CD14-positive monocyte (primary cell): ENCODE measurements around the gene FHOD3. TPM values are rescaled to one million over a fixed set of nuclear protein-coding genes. Genes with fewer than 3 reads are reported as not detected.
A peak's percentile ranks its signal among the peaks of the same experiment; 100 is the strongest.

ENCODE experiments used
- DNase-seq, 3 donors: peaks; one replicate each; pipeline ENCODE4 v3.0.0-alpha.2; 2011 to 2022
- H2AFZ ChIP-seq: 2 replicates; pipeline ENCODE4 v1.6.0; 2012; ENCODE audit warnings: mild to moderate bottlenecking, low read depth, low read length, inconsistent platforms; ENCODE audit not compliant: insufficient read depth, poor library complexity, severe bottlenecking
- H3K27ac ChIP-seq, 2 donors: 1 replicate in 1 of 2; 2 replicates in 1 of 2; pipeline ENCODE4 v1.5.1; 2012 to 2013; ENCODE audit warnings: low read length in 2 of 2, control low read depth in 1 of 2, inconsistent platforms in 1 of 2, low read depth in 1 of 2, mild to moderate bottlenecking in 1 of 2
- H3K27me3 ChIP-seq, 2 donors: one replicate each; pipeline versions ENCODE4 v1.6.0 to v1.6.1; 2011 to 2013; ENCODE audit warnings: low read length in 2 of 2; ENCODE audit not compliant: control insufficient read depth in 2 of 2, insufficient read depth in 2 of 2
- H3K36me3 ChIP-seq, 2 donors: replicated peaks in 1 of 2; 1 replicate in 1 of 2; 2 replicates in 1 of 2; pipeline versions ENCODE4 v1.5.1 to v1.6.1; 2012 to 2013; ENCODE audit warnings: low read length in 2 of 2, control low read depth in 1 of 2, inconsistent platforms in 1 of 2, mild to moderate bottlenecking in 1 of 2; ENCODE audit not compliant: insufficient read depth in 2 of 2, control insufficient read depth in 1 of 2
- H3K4me1 ChIP-seq, 2 donors: 1 replicate in 1 of 2; 2 replicates in 1 of 2; pipeline versions ENCODE4 v1.5.1 to v1.6.1; 2012 to 2013; ENCODE audit warnings: low read length in 2 of 2, control low read depth in 1 of 2, inconsistent platforms in 1 of 2, mild to moderate bottlenecking in 1 of 2, moderate library complexity in 1 of 2; ENCODE audit not compliant: insufficient read depth in 2 of 2, control insufficient read depth in 1 of 2
- H3K4me2 ChIP-seq: replicated peaks from 2 replicates; pipeline ENCODE3; 2012; ENCODE audit warnings: low read length, moderate library complexity, mild to moderate bottlenecking; ENCODE audit not compliant: poor library complexity, severe bottlenecking; ENCODE audit errors: extremely low read depth
- H3K4me3 ChIP-seq, 3 experiments: fragments of 200-600 bp in 1 of 3; sonication (generic) in 1 of 3; replicated peaks in 1 of 3; 1 replicate in 2 of 3; 2 replicates in 1 of 3; pipeline ENCODE4 v1.5.1; 2011 to 2013; ENCODE audit warnings: low read length in 3 of 3, mild to moderate bottlenecking in 3 of 3, control low read depth in 2 of 3, low read depth in 2 of 3, inconsistent platforms in 1 of 3, moderate library complexity in 1 of 3
- H3K79me2 ChIP-seq: 2 replicates; pipeline ENCODE4 v1.6.0; 2012; ENCODE audit warnings: mild to moderate bottlenecking, control low read depth, inconsistent platforms, low read length, moderate library complexity; ENCODE audit not compliant: insufficient read depth
- H3K9ac ChIP-seq: 2 replicates; pipeline ENCODE4 v1.6.0; 2017; ENCODE audit warnings: low read length, mild to moderate bottlenecking; ENCODE audit not compliant: insufficient read depth, poor library complexity, severe bottlenecking
- H3K9me3 ChIP-seq, 2 donors: replicated peaks in 1 of 2; 1 replicate in 1 of 2; 2 replicates in 1 of 2; pipeline versions ENCODE4 v1.5.1 to v1.6.1; 2012 to 2013; ENCODE audit warnings: low read length in 2 of 2, control low read depth in 1 of 2; ENCODE audit not compliant: control insufficient read depth in 1 of 2, insufficient read depth in 1 of 2
- H4K20me1 ChIP-seq: 2 replicates; pipeline ENCODE4 v1.6.0; 2012; ENCODE audit warnings: mild to moderate bottlenecking, low read length, control low read depth, moderate library complexity; ENCODE audit not compliant: insufficient read depth
- H3K27ac Mint-ChIP-seq, 7 donors: one replicate each; pipeline ENCODE4 v1.8.0; 2020; ENCODE audit warnings: mild to moderate bottlenecking in 7 of 7, mixed read lengths in 7 of 7, moderate library complexity in 6 of 7, inconsistent platforms in 2 of 7
- H3K27me3 Mint-ChIP-seq, 3 donors: one replicate each; pipeline ENCODE4 v1.8.0; 2021 to 2022; ENCODE audit warnings: low read depth in 3 of 3, mild to moderate bottlenecking in 3 of 3, mixed read lengths in 3 of 3, moderate library complexity in 3 of 3, inconsistent platforms in 1 of 3
- H3K36me3 Mint-ChIP-seq, 2 donors: one replicate each; pipeline ENCODE4 v1.8.0; 2020; ENCODE audit warnings: mixed read lengths in 2 of 2, inconsistent platforms in 1 of 2, mild to moderate bottlenecking in 1 of 2
- H3K4me1 Mint-ChIP-seq: one replicate; pipeline ENCODE4 v1.8.0; 2020; ENCODE audit warnings: mild to moderate bottlenecking, mixed read lengths
- H3K4me3 Mint-ChIP-seq, 2 donors: one replicate each; pipeline ENCODE4 v1.8.0; 2020; ENCODE audit warnings: mild to moderate bottlenecking in 2 of 2, mixed read lengths in 2 of 2, moderate library complexity in 1 of 2
- H3K9me3 Mint-ChIP-seq, 7 donors: one replicate each; pipeline ENCODE4 v1.8.0; 2020 to 2022; ENCODE audit warnings: mixed read lengths in 7 of 7, mild to moderate bottlenecking in 6 of 7, moderate library complexity in 6 of 7, inconsistent platforms in 2 of 7
- CTCF ChIP-seq: fragments of 200-600 bp; IDR thresholded peaks from one replicate; pipeline ENCODE4 v1.8.0; 2022; ENCODE audit warnings: antibody characterized with exemption, mild to moderate bottlenecking
- WGBS: methylation state at CpG from one replicate; pipeline ENCODE4 v1.1.5; 2013; ENCODE audit warnings: missing lambda C conversion rate; ENCODE audit not compliant: insufficient coverage; 5-methylcytosine and 5-hydroxymethylcytosine counted together
- intact Hi-C, 2 donors: fragments of 100-400 bp; cut with micrococcal nuclease; formaldehyde crosslinking; loops; one replicate each; pipeline versions ENCODE4 v1.15.0 to v1.15.1; 2023
- polyA plus RNA-seq, 3 donors: library from polyadenylated mRNA; depleted of rRNA in 1 of 3; unstranded in 2 of 3; stranded (reverse) in 1 of 3; fragments of 300-500 nt in 2 of 3; fragments of >200 nt in 1 of 3; fragmentation: Illumina TruSeq in 2 of 3; gene quantifications; 1 replicate in 2 of 3; 2 replicates in 1 of 3; pipeline ENCODE4 v1.2.3, GENCODE V29; 2012 to 2021

Gene FHOD3
- polyA plus RNA-seq, 3 donors = not detected

DNA sequence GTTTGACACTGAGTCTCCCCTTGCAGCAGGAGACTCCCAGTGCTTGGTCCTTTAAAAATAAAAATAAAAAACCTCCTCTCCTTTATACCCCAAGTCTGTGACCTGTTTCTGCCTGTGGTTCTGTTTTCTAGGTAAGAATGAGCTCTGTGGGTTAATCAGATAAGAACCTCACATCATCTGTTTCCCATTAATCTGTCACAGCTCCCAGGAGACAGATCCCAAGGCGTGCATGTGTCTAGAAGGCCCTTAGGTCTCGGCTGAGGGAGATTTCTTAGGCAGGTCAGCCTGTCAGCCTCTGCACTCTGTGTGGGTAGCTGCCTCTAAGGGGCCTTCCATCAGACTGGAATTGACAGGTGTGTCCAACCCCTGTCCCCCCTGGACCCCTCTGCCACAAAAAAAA is 80.7 kb downstream of the FHOD3 start:
- no peaks in the 10 kb centered on the region for H3K4me1 ChIP-seq
- Mint-ChIP-seq H3K4me3 (no peak overlapping the region), H3K9me3 (no peaks in the 10 kb centered on the region), H3K27me3 (peaks cover 10 to 52% (median 51%) of the 10 kb centered on the region in 3 donors), H3K4me1 (peaks cover 3% of the 10 kb centered on the region), H3K36me3 (no peaks in the 10 kb centered on the region), H3K27ac (no peak overlapping the region)
- 70% methylated on average over 2 of the region's 2 CpGs for WGBS
- no peak for DNase-seq
- no peak overlapping the region for H3K4me2 ChIP-seq
- no peak overlapping the region for H3K9ac ChIP-seq
- H4K20me1 ChIP-seq = no peaks in the 10 kb centered on the region
- TF ChIP-seq CTCF = no peak
- no peak overlapping the region for H3K4me3 ChIP-seq
- no peaks in the 10 kb centered on the region for H3K36me3 ChIP-seq
- H3K27ac ChIP-seq = no peak overlapping the region
- intact Hi-C loops = loop anchor here in 1 of 2 donors (10.0 kb wide), 1 partner anchor 57 kb away; no protein-coding TSS in a partner anchor
- H2AFZ ChIP-seq = no peak overlapping the region
- no peaks in the 10 kb centered on the region for H3K79me2 ChIP-seq
- H3K9me3 ChIP-seq = no peaks in the 10 kb centered on the region
- H3K27me3 ChIP-seq = peaks cover 8 to 22% of the 10 kb centered on the region in 2 donors

- no peaks in the 10 kb centered on the region for H3K4me1 Mint-ChIP-seq
- no peak overlapping the region for H3K27ac ChIP-seq
- intact Hi-C loops = loop anchor here in 1 of 2 donors (10.0 kb wide), 1 partner anchor 55 kb away; no protein-coding TSS in a partner anchor
- no CpG with 5 or more reads among the region's 2 CpGs for WGBS
- H3K27me3 Mint-ChIP-seq = peaks cover 9 to 43% (median 42%) of the 10 kb centered on the region in 3 donors
- H3K4me1 ChIP-seq = no peaks in the 10 kb centered on the region
- H3K9me3 Mint-ChIP-seq = no peaks in the 10 kb centered on the region
- no peaks in the 10 kb centered on the region for H4K20me1 ChIP-seq
- H3K27ac Mint-ChIP-seq = peak overlapping the region in 1 of 7 donors; percentile 15
- no peak overlapping the region for H2AFZ ChIP-seq
- no peak for TF ChIP-seq CTCF
- no peaks in the 10 kb centered on the region for H3K9me3 ChIP-seq
- no peak overlapping the region for H3K9ac ChIP-seq
- H3K4me2 ChIP-seq = no peak overlapping the region
- H3K36me3 ChIP-seq = no peaks in the 10 kb centered on the region
- H3K79me2 ChIP-seq = no peaks in the 10 kb centered on the region
- no peak for DNase-seq
- H3K27me3 ChIP-seq = peaks cover 0 to 15% of the 10 kb centered on the region in 2 donors
- H3K4me3 ChIP-seq = no peak overlapping the region
- H3K36me3 Mint-ChIP-seq = no peaks in the 10 kb centered on the region
- H3K4me3 Mint-ChIP-seq = no peak overlapping the region
Measured at GRCh38 chr18:36379435-36379984, 82.0 kb downstream of the FHOD3 start.
